ENCODE results near the gene PITPNC1.
"Not testable (repeated sequence)": the region's sequence is repeated elsewhere in the genome, so short reads cannot be mapped to it uniquely, and the experiment has no call there.

PITPNC1 gene

DNA sequence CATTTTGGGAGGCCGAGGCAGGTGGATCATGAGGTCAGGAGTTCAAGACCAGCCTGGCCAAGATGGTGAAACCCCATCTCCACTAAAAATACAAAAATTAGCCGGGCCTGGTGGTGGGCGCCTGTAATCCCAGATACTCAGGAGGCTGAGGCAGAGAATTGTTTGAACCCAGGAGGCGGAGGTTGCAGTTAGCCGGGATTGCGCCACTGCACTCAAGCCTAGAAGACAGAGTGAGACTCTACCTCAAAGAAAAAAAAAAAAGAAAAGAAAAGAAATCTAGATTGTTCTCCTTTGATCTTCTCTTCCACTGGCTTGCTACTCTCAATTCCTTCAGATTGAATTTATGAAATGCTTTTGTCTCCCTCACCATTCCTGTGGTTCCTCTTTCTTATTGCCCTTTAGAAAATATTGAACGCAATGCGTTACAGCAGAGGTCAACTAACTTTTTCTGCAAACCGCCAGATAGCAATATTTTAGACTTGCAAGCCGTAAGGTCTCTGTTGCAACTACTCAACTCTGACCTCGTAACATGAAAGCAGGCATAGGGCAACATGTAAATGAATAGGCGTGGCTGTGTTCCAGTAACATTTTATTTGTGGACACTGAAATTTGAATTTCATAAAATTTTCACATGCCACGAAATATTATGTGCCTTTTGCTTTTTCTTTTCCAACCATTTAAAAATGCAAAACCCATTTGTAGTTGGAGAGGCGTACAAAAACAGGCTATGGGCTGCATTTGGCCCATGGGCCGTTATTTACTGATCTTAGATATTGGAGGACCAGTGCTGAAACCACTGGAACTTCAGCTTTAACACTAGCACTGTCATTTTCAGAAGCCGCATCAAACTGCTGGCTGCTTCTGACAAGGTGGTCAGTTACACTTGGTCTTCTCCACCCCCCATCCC is 24.8 kb downstream of the PITPNC1 start:
- no peak for DNase-seq

GRCh38 chr17:67403065-67403464 is 26.0 kb downstream of the PITPNC1 start:
- no peak for DNase-seq

DNA sequence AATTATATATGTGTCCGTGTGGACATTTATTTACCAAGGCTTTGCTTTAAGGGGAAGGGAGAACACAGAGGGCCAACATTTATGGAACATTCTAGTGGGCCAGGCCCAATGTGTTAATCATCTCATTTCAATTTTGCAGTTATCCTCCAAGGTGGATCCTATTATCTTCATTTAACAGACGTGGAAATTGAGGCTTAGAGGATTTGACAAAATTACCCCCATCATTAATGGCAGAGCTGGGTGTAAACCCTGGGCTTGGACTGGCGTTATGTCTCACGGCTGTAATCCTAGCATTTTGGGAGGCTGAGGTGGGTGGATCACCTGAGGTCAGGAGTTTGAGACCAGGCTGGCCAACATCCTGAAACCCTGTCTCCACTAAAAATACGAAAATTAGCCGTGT is 26.4 kb downstream of the PITPNC1 start:
- DNase-seq, result no peak

DNA sequence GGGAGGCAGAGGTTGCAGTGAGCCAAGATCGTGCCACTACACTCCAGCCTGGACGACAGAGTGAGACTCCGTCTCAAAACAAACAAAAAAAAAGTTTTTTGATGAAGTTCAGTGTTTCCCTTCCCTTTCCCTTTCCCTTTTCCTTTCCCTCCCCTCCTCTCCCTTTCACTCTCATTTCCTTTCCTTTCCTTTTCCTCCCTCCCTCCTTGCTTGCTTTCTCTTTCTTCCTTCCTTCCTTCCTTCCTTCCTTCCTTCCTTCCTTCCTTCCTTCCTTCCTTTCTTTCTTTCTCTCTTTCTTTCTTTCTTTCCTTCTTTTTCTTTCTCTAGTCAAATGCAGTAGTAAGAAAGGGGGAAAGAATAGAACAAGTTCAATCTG is 31.4 kb downstream of the PITPNC1 start:
- DNase-seq, result not testable (repeated sequence)

DNA sequence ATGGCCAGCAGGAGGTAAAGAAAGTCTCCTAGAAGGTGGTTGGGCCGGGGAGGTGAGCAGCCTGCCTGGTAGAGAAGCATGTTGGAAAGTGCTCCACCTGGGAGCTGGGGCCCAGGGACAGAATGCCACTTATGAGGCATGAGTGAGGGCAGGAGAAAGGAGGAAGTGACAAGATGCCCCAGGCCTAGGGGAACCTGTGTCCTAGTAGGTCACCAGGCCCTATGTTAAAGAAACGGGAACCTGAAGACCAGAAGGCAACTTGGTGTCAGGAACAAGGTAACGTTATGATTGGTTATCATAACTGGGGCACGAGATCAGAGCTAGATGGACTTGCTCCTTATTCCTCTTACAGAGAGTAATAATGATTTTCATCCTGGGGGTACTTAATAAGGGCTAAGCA is 34.3 kb downstream of the PITPNC1 start:
- peak; percentile 54 for DNase-seq

- DNase-seq, result peak; percentile 38
Observed at GRCh38 chr17:67412032-67412431, 35.0 kb downstream of the PITPNC1 start.

DNA sequence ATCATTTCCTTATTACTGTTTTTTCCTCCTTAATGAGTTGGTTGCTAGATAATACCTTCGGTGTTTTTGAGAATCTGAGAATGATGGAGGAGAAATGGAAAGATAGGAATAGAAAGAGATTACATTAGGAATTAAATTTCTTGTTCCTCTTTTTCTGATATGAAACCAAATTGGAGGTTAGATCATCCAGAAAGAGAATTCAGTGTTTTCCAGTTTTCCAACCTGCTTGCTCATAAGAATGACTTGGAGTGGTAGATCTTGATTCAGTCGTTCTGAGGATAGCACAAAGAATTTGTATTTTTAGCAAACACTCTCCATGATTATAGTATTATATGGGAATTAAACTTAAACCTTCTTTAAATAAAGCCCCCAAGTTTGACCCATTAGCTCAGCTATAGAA is 35.9 kb downstream of the PITPNC1 start:
- DNase-seq, result no peak

DNA sequence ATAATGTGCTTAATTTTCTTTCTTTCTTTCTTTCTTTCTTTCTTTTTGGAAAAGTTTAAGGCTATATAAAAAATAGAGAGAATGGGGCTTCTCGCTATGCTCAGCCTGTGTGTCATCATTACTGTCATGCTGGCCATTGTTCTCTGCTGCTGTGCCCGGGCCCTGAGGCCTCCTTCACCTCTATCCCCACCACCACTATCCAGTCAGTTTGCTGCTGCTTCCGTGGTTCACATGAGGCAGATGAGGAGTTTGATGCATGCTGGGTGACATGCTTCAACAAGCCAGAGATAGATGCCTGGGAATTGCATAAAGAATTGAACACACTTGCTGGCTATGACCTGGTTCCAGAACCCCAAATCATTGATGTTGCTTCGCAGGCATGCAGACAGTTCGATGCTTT is 36.3 kb downstream of the PITPNC1 start:
- peak; percentile 43 for DNase-seq

GRCh38 chr17:67414130-67414529 is 37.0 kb downstream of the PITPNC1 start:
- no peak for DNase-seq

DNA sequence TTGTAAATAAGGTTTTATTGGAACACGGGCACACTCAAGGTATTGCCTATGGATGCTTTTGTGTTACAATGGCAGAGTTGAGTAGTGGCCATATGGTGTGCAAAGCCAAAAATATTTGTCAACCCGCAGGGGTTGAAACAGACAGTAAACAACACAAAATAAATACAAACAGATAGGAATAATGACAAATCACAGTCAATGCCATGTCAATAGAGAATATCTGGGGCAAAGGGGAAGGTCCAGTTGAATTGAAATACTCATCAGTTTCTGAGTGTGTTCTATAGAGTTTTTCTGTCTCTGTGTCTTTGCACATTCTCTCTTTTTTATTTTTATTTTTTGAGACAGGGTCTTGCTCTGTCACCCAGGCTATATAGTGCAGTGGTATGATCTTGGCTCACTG is 37.5 kb downstream of the PITPNC1 start:
- DNase-seq, result no peak

DNA sequence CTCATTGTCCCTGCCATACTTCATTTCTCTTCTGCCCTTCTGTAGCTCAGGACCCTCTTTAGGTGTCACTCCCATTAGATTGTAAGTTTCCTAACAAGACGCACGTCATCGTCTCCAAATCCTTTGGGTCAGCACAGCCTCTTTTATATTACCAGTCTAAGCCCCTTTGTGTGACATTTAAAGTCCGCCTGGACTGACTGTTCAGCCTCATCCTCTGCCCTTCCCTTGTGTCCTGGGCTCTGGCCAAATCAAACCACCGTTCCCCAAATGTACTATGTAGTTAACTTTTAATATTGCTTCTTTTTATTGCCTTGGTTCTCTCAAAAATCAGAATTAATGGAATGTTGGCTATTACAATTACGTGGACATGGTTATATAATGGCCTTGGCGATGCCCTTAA is 38.2 kb downstream of the PITPNC1 start:
- peak; percentile 33 for DNase-seq

DNA sequence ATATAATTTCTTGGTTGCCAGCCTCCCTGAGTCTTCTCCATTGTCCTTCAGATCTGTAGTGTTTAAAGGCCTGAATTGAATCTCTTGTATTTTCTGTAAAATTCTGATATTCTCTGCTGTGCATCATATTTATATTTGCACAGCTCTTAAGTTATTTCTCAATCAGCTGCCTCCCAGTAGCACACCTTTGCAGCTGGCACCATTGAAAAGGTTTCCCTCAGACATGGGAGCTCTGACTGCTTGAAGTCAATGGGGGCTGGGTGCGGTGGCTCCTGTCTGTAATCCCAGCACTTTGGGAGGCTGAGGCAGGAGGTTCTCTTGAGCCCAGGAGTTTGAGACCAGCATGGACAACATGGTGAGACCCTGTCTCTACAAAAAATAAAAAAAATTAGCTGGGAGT is 40.4 kb downstream of the PITPNC1 start:
- peak; percentile 26 for DNase-seq

DNA sequence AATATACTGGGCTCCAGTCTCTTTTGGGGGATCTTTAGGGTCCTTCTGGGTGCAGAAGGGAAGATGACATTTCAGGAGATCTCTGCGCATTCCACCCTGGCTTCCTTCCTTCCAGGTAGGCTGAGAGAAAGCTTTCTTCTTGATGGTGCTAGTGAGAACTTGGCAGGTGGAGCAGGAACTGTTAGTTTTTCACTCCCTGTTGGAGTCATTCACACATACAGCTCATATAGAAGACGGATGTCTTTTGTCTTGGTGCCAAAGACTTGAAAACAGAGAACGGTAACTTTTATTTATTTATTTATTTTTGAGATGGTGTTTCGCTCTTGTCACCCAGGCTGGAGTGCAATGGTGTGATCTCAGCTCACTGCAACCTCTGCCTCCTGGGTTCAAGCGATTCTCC is 43.9 kb downstream of the PITPNC1 start:
- DNase-seq, result no peak

DNA sequence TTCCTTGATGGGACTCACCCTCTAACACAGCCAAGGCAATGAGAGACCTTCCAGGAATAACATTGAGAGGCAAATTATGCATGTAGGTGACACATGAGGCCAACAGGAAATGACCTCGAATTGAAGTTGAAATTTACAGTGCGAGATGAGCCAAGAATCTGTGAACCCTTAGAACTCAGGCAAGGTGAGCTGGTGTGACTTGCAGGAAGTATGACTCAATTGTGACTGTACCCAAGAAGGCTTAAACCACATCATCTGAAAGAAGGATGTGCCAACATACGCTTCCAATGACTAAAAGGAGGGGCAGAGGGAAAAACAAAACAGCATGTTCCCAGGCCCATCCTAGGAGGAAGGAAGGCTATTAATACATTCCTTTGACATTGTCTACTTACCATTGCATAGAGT is 44.8 kb downstream of the PITPNC1 start:
- no peak for DNase-seq

- not testable (repeated sequence) for DNase-seq
Observed at GRCh38 chr17:67422296-67422695, 45.2 kb downstream of the PITPNC1 start.

DNA sequence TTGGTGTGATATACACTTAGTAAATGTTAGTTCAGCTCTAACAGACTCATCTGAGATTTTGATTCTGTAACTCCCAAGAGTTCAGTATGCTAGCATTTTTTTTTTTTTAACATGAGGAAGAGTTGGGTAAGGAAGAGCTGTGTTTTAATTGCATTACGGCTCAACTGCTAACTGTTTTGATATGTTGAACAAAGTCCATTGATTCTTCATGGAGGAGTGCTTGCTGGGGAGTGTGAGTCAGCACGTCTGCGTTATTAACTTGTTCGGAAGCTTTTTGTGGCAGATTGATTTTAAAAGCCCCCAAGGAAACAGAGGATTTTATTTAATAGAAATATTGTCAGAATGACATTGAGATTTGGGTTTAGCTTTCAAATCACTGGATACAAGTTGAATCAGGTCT is 45.8 kb downstream of the PITPNC1 start:
- DNase-seq, result no peak

GRCh38 chr17:67425571-67426160 is 48.6 kb downstream of the PITPNC1 start:
- no peak for DNase-seq

DNA sequence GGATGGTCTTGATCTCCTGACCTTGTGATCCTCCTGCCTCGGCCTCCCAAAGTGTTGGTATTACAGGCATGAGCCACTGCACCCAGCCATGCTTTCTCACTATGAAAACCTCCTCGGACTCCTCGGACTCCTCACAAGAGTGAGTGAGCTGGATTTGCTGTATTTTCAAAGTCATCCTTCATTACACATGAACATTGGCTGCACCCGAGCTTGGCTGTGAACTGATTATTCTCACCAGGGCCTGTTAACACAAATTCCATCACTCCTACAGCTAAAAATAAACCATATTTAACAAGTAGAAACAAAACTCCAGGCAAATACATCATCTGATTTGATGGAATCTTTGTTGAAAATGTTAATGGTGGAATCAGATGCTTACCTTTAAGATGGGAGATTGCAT is 50.3 kb downstream of the PITPNC1 start:
- no peak for DNase-seq

- not testable (repeated sequence) for DNase-seq
Observed at GRCh38 chr17:67430515-67430914, 53.4 kb downstream of the PITPNC1 start.

DNA sequence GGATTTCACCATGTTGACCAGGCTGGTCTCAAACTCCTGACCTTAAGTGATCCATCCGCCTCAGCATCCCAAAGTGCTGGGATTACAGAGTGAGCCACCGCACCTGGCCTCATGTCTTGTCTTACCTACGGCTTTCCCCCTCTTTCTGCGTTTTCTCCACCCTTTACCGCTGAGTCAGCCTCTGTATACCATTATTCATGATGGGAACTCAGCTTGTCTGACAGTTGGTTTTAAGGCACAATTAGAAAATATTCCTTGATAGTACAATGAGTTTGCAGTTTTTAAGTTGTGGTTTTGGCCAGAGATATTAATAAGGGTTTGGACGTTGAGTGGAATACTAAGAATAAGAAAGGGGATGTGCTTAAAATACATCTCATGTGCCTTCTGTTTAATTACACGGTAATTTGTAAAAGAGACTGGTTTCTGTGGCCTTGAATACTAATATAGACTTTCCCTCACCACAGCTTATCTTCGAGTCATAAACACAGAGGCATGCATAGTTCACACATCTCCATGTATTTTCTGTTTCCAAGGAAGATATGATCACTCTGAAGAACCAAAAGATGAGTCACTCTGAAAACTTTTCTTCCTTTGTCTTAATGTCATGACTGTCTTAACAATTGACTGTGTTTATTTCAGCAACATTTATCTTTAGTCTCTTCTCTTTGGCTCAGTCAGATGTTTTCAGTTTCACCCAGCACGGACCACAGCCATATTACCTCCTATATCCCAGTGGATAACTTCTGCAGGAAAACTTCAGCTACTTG is 54.4 kb downstream of the PITPNC1 start:
- peak; percentile 57 for DNase-seq

- DNase-seq, result peak; percentile 53
Observed at GRCh38 chr17:67433248-67433924, 56.3 kb downstream of the PITPNC1 start.

GRCh38 chr17:67434061-67434525 is 57.0 kb downstream of the PITPNC1 start:
- peak; percentile 75 for DNase-seq

DNA sequence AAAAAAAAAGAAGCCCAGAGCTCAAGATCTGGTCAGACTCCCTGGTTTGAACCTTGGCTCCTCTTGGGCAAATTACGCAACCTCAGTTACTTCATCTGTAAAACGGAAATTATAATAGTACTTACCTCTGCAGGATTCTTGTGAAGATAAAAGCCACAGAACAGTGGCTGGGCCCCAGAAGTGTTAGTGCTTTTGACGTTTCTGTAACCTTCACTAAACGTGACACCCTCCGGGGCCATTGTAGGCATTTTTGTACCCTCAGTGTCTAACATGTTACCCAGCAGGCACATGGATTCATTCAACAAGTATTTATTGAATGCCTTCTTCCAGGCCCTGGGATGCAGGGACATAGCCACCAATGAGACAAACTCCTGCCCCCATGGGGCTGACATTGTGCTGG is 58.0 kb downstream of the PITPNC1 start:
- DNase-seq, result peak; percentile 74

Measured in activated CD8-positive, alpha-beta memory T cell treated with anti-CD3 and anti-CD28 coated beads for 24 hours (primary cell).